ENCODE measurements around the gene IDH3A. TPM values are rescaled to one million over a fixed set of nuclear protein-coding genes. Genes with fewer than 3 reads are reported as not detected.

Gene IDH3A
- total RNA-seq, 2 experiments from 2014 or later = 47.0 to 140 TPM

- intact Hi-C loops (cut with micrococcal nuclease; ENCODE audit: unreplicated experiment) = no loop called here
- Histone ChIP-seq H3K9me2 (ENCODE audit: insufficient read depth, low read length) (no peaks in the 10 kb centered on the region), H2AFZ (ENCODE audit: low read length) (no peak overlapping the region), H3K4me3 (ENCODE audit: low read depth, low read length, poor library complexity, severe bottlenecking) (no peak overlapping the region), H3K9me3 (ENCODE audit: low read length) (no peaks in the 10 kb centered on the region), H3K4me2 (ENCODE audit: low read length) (no peak overlapping the region), H3K27ac (ENCODE audit: low read depth, low read length, poor library complexity, severe bottlenecking) (no peak overlapping the region), H4K20me1 (ENCODE audit: insufficient read depth, low read length) (no peaks in the 10 kb centered on the region), H3K79me2 (ENCODE audit: insufficient read depth, low read depth, low read length) (no peaks in the 10 kb centered on the region), H3K36me3 (ENCODE audit: insufficient read depth, low read length) (no peaks in the 10 kb centered on the region), H3K4me1 (ENCODE audit: insufficient read depth, low read length, poor library complexity, severe bottlenecking) (no peaks in the 10 kb centered on the region)
- TF ChIP-seq EZH2phosphoT487 (IDR thresholded peaks at IDR 0.05; ENCODE audit: borderline replicate concordance, low read depth, low read length) (no peak), CTCF (conservative IDR thresholded peaks at IDR 0.05; ENCODE audit: low read length) (no peak)
- BruUV-seq (replicated peaks) = no TSS peak
- POLR2A ChIA-PET = no interaction called here
- no peak for DNase-seq (ENCODE audit: low spot score)
- CTCF ChIA-PET (ENCODE audit: unreplicated experiment) = no interaction called here
These were observed 52.4 kb downstream of the IDH3A start for GRCh38 chr15:78201281-78202190.

GRCh38 chr15:78203346-78204225, 54.4 kb downstream of the IDH3A start:
- Histone ChIP-seq H3K9me3 (ENCODE audit: low read length) (no peaks in the 10 kb centered on the region), H4K20me1 (ENCODE audit: insufficient read depth, low read length) (no peaks in the 10 kb centered on the region), H3K79me2 (ENCODE audit: insufficient read depth, low read depth, low read length) (no peaks in the 10 kb centered on the region), H3K36me3 (ENCODE audit: insufficient read depth, low read length) (no peaks in the 10 kb centered on the region), H3K4me1 (ENCODE audit: insufficient read depth, low read length, poor library complexity, severe bottlenecking) (no peaks in the 10 kb centered on the region), H3K4me3 (ENCODE audit: low read depth, low read length, poor library complexity, severe bottlenecking) (no peak overlapping the region), H3K4me2 (ENCODE audit: low read length) (no peak overlapping the region), H3K27ac (ENCODE audit: low read depth, low read length, poor library complexity, severe bottlenecking) (no peak overlapping the region), H3K9me2 (ENCODE audit: insufficient read depth, low read length) (no peaks in the 10 kb centered on the region), H2AFZ (ENCODE audit: low read length) (no peak overlapping the region)
- intact Hi-C loops (cut with micrococcal nuclease; ENCODE audit: unreplicated experiment) = no loop called here
- ChIA-PET POLR2A (no interaction called here), CTCF (ENCODE audit: unreplicated experiment) (no interaction called here)
- TF ChIP-seq EZH2phosphoT487 (IDR thresholded peaks at IDR 0.05; ENCODE audit: borderline replicate concordance, low read depth, low read length) (no peak), CTCF (conservative IDR thresholded peaks at IDR 0.05; ENCODE audit: low read length) (no peak)
- DNase-seq (ENCODE audit: low spot score) = no peak
- BruUV-seq (replicated peaks) = no TSS peak
